Activated CD8-positive, alpha-beta memory T cell treated with anti-CD3 and anti-CD28 coated beads, Interleukin-2, amount 50 U/mL, for 4 hours (primary cell): ENCODE results near the gene MBTD1.
"Not testable (repeated sequence)": the region's sequence is repeated elsewhere in the genome, so short reads cannot be mapped to it uniquely, and the experiment has no call there.

Source experiments
- DNase-seq: peaks from one replicate; pipeline ENCODE4 v3.0.0-alpha.2; 2020

Gene MBTD1

GRCh38 chr17:51251010-51251409, 8.8 kb downstream of the MBTD1 start:
- DNase-seq: no peak

GRCh38 chr17:51250314-51250840, 9.5 kb downstream of the MBTD1 start:
- DNase-seq: no peak

- DNase-seq: no peak
Observed at GRCh38 chr17:51245535-51245934, 14.3 kb downstream of the MBTD1 start.

- no peak for DNase-seq
Observed at GRCh38 chr17:51244041-51244440, 15.8 kb downstream of the MBTD1 start.

- DNase-seq: no peak
Observed at GRCh38 chr17:51240275-51240674, 19.6 kb downstream of the MBTD1 start.

GRCh38 chr17:51238255-51238887, 21.5 kb downstream of the MBTD1 start:
- DNase-seq: no peak

- no peak for DNase-seq
Observed at GRCh38 chr17:51234162-51234561, 25.7 kb downstream of the MBTD1 start.

GRCh38 chr17:51231999-51232398, 27.9 kb downstream of the MBTD1 start:
- no peak for DNase-seq

GRCh38 chr17:51230306-51230705, 29.5 kb downstream of the MBTD1 start:
- DNase-seq: no peak

GRCh38 chr17:51229889-51230288, 30.0 kb downstream of the MBTD1 start:
- no peak for DNase-seq

- no peak for DNase-seq
Observed at GRCh38 chr17:51228161-51228560, 31.7 kb downstream of the MBTD1 start.

- not testable (repeated sequence) for DNase-seq
Observed at GRCh38 chr17:51225523-51225922, 34.3 kb downstream of the MBTD1 start.

- no peak for DNase-seq
Observed at GRCh38 chr17:51224402-51225262, 35.2 kb downstream of the MBTD1 start.

- DNase-seq: no peak
Observed at GRCh38 chr17:51221322-51221721, 38.5 kb downstream of the MBTD1 start.

- no peak for DNase-seq
Observed at GRCh38 chr17:51217946-51218345, 41.9 kb downstream of the MBTD1 start.

GRCh38 chr17:51214920-51215319, 44.9 kb downstream of the MBTD1 start:
- no peak for DNase-seq

- DNase-seq: no peak
Observed at GRCh38 chr17:51203838-51204237, 56.0 kb downstream of the MBTD1 start.

- DNase-seq: no peak
Observed at GRCh38 chr17:51200846-51201245, 59.0 kb downstream of the MBTD1 start.

GRCh38 chr17:51200295-51200694, 59.6 kb downstream of the MBTD1 start:
- no peak for DNase-seq

- no peak for DNase-seq
Observed at GRCh38 chr17:51197754-51198153, 62.1 kb downstream of the MBTD1 start.

GRCh38 chr17:51191895-51192294, 68.0 kb downstream of the MBTD1 start:
- no peak for DNase-seq

- no peak for DNase-seq
Observed at GRCh38 chr17:51189628-51190027, 70.2 kb downstream of the MBTD1 start.

- DNase-seq: no peak
Observed at GRCh38 chr17:51189162-51189561, 70.7 kb downstream of the MBTD1 start.

- DNase-seq: no peak
Observed at GRCh38 chr17:51188271-51188833, 71.5 kb downstream of the MBTD1 start.
